NT2/D1 (cell line): ENCODE measurements around the gene ATN1.
A peak's percentile ranks its signal among the peaks of the same experiment; 100 is the strongest.

Experiments
- DNase-seq: peaks from one replicate; pipeline ENCODE4 v3.0.0-alpha.2; 2011; ENCODE audit warnings: low read depth, low spot score
- H3K27me3 ChIP-seq: 2 replicates; pipeline ENCODE4 v1.6.0; 2011; ENCODE audit warnings: mild to moderate bottlenecking; ENCODE audit not compliant: insufficient read length, insufficient read depth
- H3K36me3 ChIP-seq: 2 replicates; pipeline ENCODE4 v1.6.1; 2011; ENCODE audit warnings: mild to moderate bottlenecking, low read length, mixed read lengths; ENCODE audit not compliant: insufficient read depth, insufficient read length
- H3K4me1 ChIP-seq: 2 replicates; pipeline ENCODE4 v1.5.1; 2011; ENCODE audit not compliant: insufficient read depth, insufficient read length
- H3K4me3 ChIP-seq: 2 replicates; pipeline ENCODE4 v1.5.1; 2011; ENCODE audit warnings: low read depth; ENCODE audit not compliant: insufficient read length
- H3K9ac ChIP-seq: 2 replicates; pipeline ENCODE4 v1.6.0; 2011; ENCODE audit warnings: low read depth; ENCODE audit not compliant: insufficient read length
- H3K9me3 ChIP-seq: 2 replicates; pipeline ENCODE4 v1.5.1; 2011; ENCODE audit warnings: mild to moderate bottlenecking, low read length; ENCODE audit not compliant: insufficient read depth
- SUZ12 ChIP-seq: IDR thresholded peaks from 2 replicates; pipeline ENCODE4 v1.6.1; 2011; ENCODE audit not compliant: insufficient read length, insufficient read depth; ENCODE audit errors: extremely low read depth
- YY1 ChIP-seq: IDR thresholded peaks from 2 replicates; pipeline ENCODE4 v1.6.1; 2011; ENCODE audit not compliant: insufficient read length, insufficient read depth
- ZNF274 ChIP-seq: IDR thresholded peaks from 2 replicates; pipeline ENCODE4 v1.6.1; 2011; ENCODE audit warnings: mild to moderate bottlenecking, low read depth, low read length

Gene ATN1

DNA sequence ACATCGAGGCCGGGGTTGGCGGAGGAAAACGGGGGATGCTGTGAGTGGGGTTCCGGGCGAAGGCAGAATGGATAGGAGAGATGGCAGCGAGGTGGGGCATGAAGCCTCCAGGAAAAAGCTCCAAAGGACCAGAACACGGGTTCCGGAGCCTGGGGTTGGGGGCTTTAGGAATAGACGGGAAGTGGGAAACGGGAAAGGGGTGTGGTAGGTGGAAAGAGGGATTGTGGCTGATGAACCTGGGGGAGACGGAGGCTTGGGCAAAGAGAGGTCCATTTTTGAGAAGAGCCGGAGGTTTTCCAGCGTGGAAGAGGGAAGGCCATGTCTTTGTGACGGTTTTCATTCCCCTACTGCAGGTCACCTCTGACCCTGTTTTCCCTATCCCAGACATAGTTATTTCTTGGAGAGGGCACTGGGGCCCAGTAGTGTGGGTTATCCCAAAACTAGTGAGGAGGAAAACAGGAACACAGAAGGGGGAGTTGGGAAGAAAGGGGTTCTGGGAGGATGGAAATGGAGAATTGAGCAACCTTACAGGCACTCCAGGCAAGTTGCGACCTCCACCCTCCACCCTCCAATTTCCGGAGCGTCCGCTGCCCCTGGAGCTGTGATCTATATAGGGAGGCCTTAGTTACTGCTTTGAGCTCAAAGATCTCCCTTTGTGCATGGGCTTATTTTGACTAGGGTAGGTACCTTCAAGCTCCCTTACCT lies 1.1 kb downstream of the ATN1 start:
- Histone ChIP-seq H3K4me1 (peaks cover 24% of the 10 kb centered on the region), H3K9ac (peak overlapping the region; percentile 94), H3K9me3 (no peaks in the 10 kb centered on the region), H3K4me3 (peak overlapping the region; percentile 89), H3K27me3 (no peaks in the 10 kb centered on the region), H3K36me3 (peaks cover 40% of the 10 kb centered on the region)
- DNase-seq, result no peak
- TF ChIP-seq SUZ12 (no peak), ZNF274 (no peak), YY1 (no peak)

DNA sequence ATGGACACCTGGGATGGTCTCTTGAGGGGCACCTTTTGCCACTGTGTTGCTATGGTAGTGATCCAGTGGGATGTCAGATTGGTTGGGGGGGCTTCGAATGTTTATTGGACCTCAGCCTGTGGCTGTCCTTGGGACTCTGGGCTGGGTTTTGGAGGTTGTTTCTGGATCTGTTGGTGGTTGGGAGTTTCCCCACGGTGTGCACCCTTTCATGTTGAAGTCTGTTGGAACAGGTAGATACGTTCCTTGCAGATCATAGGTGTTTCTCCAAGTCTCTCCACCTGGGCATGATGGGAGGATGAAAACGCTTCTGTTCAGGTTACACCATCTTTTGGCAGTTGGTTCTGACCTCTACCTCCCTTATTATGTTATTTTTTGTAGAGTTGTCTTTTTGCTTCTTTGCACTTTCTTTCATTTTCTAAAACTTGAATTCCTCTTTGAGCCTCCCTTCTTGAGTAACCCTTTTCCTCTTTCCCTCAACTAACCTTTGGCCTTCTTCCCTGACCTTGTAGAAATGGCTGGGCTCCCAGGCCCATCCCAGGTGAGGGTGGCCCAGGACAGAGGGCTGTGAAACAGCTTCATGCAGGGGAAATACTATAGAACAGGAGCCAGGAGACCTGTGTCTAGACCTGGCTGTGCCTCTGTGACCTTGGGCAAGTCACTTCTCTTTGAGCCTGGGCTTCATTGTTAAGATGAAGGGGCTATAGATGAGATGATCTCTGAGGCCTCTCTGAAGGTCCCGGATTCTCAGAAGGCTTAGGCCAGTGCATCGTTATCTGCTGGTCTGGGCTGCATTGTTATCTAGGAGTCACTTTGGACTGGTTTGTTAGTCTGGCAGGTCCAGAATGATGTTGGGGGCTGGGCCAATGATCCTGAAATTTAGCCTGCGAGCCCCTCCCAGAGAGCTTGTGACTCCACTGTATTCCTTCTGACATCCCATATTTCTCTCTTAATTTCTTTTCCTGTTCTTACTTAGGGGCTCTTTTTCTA lies 2.0 kb downstream of the ATN1 start:
- DNase-seq, result no peak
- Histone ChIP-seq H3K9me3 (no peaks in the 10 kb centered on the region), H3K27me3 (no peaks in the 10 kb centered on the region), H3K9ac (peak overlapping the region; percentile 94), H3K4me3 (peak overlapping the region; percentile 89), H3K36me3 (peaks cover 46% of the 10 kb centered on the region), H3K4me1 (peaks cover 20% of the 10 kb centered on the region)
- no peak for TF ChIP-seq YY1
- no peak for TF ChIP-seq SUZ12
- no peak for TF ChIP-seq ZNF274

DNA sequence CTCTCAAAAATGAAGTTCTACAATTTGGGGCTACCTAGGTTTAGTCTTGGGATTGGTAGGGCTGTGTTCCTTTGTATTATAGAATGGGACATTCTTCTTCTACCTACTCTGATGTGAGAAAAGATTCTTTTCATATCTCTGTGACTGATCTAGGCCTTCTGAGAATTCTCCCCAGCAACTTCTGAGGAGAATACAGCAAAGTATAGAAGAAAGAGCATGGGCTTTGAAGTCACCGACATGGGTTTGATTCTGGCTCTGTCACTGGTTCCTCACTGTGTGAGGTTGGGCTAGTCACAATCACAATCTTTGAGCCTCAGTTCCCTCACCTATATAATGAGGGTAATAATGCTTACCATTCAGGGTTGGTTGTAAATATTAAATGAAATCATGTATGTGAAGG lies 5.0 kb downstream of the ATN1 start:
- no peaks in the 10 kb centered on the region for H3K9me3 ChIP-seq
- no peaks in the 10 kb centered on the region for H3K27me3 ChIP-seq
- H3K4me1 ChIP-seq, result peaks cover 23% of the 10 kb centered on the region
- no peak overlapping the region for H3K9ac ChIP-seq
- H3K4me3 ChIP-seq, result no peak overlapping the region
- TF ChIP-seq YY1 (no peak), SUZ12 (no peak), ZNF274 (no peak)
- H3K36me3 ChIP-seq, result peaks cover 71% of the 10 kb centered on the region
- no peak for DNase-seq

DNA sequence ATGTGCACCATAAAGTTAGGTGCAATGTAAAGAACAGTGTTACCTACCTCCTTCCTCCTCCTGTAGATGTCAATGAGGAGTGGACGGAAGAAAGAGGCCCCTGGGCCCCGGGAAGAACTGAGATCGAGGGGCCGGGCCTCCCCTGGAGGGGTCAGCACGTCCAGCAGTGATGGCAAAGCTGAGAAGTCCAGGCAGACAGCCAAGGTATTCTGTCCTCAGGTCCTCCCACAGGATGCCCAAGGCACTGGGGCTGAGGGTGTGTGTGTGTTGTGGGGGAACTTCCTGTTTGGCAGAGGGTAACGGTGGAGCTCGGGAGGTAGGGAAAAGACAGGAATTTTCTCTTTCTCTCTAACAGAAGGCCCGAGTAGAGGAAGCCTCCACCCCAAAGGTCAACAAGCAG lies 6.4 kb downstream of the ATN1 start:
- Histone ChIP-seq H3K9ac (no peak overlapping the region), H3K9me3 (no peaks in the 10 kb centered on the region), H3K4me1 (peaks cover 32% of the 10 kb centered on the region), H3K36me3 (peaks cover 81% of the 10 kb centered on the region), H3K4me3 (no peak overlapping the region), H3K27me3 (no peaks in the 10 kb centered on the region)
- DNase-seq, result no peak
- no peak for TF ChIP-seq ZNF274
- TF ChIP-seq YY1, result no peak
- no peak for TF ChIP-seq SUZ12

DNA sequence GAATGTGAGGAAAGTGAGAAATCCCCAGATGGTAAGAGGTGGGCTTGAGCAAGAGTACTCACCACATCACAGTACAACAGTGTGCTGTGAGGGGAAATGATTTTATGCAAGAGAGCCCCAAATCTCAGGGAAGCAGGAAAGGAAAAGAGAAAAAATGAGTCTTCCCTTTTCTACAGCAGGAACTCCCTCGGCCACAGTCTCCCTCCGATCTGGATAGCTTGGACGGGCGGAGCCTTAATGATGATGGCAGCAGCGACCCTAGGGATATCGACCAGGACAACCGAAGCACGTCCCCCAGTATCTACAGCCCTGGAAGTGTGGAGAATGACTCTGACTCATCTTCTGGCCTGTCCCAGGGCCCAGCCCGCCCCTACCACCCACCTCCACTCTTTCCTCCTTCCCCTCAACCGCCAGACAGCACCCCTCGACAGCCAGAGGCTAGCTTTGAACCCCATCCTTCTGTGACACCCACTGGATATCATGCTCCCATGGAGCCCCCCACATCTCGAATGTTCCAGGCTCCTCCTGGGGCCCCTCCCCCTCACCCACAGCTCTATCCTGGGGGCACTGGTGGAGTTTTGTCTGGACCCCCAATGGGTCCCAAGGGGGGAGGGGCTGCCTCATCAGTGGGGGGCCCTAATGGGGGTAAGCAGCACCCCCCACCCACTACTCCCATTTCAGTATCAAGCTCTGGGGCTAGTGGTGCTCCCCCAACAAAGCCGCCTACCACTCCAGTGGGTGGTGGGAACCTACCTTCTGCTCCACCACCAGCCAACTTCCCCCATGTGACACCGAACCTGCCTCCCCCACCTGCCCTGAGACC lies 7.8 kb downstream of the ATN1 start:
- no peaks in the 10 kb centered on the region for H3K27me3 ChIP-seq
- no peak for DNase-seq
- H3K36me3 ChIP-seq, result peaks cover 84% of the 10 kb centered on the region
- TF ChIP-seq YY1 (no peak), SUZ12 (no peak), ZNF274 (no peak)
- H3K9ac ChIP-seq, result peak overlapping the region; percentile 6
- H3K9me3 ChIP-seq, result no peaks in the 10 kb centered on the region
- no peak overlapping the region for H3K4me3 ChIP-seq
- H3K4me1 ChIP-seq, result peaks cover 22% of the 10 kb centered on the region

DNA sequence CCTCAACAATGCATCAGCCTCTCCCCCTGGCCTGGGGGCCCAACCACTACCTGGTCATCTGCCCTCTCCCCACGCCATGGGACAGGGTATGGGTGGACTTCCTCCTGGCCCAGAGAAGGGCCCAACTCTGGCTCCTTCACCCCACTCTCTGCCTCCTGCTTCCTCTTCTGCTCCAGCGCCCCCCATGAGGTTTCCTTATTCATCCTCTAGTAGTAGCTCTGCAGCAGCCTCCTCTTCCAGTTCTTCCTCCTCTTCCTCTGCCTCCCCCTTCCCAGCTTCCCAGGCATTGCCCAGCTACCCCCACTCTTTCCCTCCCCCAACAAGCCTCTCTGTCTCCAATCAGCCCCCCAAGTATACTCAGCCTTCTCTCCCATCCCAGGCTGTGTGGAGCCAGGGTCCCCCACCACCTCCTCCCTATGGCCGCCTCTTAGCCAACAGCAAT lies 8.5 kb downstream of the ATN1 start:
- no peaks in the 10 kb centered on the region for H3K9me3 ChIP-seq
- H3K9ac ChIP-seq, result no peak overlapping the region
- peaks cover 86% of the 10 kb centered on the region for H3K36me3 ChIP-seq
- H3K4me3 ChIP-seq, result no peak overlapping the region
- peaks cover 20% of the 10 kb centered on the region for H3K4me1 ChIP-seq
- H3K27me3 ChIP-seq, result no peaks in the 10 kb centered on the region
- TF ChIP-seq ZNF274, result no peak
- TF ChIP-seq YY1, result no peak
- TF ChIP-seq SUZ12, result no peak
- DNase-seq, result no peak
